GM23338 (cell line): ENCODE data around the gene ACSM6. TPM values are rescaled to one million over a fixed set of nuclear protein-coding genes. Genes with fewer than 3 reads are reported as not detected.

Experiments used
- ATAC-seq: fragments of 200-7000 bp; cut with Tn5 transposase; 3 replicates; pipeline ENCODE4 v1.9.1; 2020
- DNase-seq: peaks from one replicate; pipeline ENCODE4 v3.0.0-alpha.2; 2015; ENCODE audit warnings: low spot score
- H2AFZ ChIP-seq: fragments of 200-600 bp; sonication (generic); 2 replicates; pipeline ENCODE4 v1.8.0; 2016; ENCODE audit warnings: antibody characterized with exemption, mild to moderate bottlenecking, moderate library complexity
- H3F3A ChIP-seq: fragments of 200-600 bp; sonication (generic); replicated peaks from 2 replicates; pipeline ENCODE4 v1.8.0; 2017; ENCODE audit warnings: antibody characterized with exemption, mixed run types, low read depth
- H3K27ac ChIP-seq: fragments of 200-600 bp; sonication (generic); 2 replicates; pipeline ENCODE4 v1.6.1; 2016; ENCODE audit warnings: low read depth
- H3K27me3 ChIP-seq: fragments of 200-600 bp; sonication (generic); 2 replicates; pipeline ENCODE4 v1.8.0; 2016; ENCODE audit warnings: mild to moderate bottlenecking, mixed run types, moderate library complexity; ENCODE audit not compliant: insufficient read depth
- H3K36me3 ChIP-seq: fragments of 200-600 bp; sonication (generic); 2 replicates; pipeline ENCODE4 v1.8.0; 2016; ENCODE audit warnings: mild to moderate bottlenecking; ENCODE audit not compliant: insufficient read depth
- H3K4me1 ChIP-seq: fragments of 200-600 bp; sonication (generic); 2 replicates; pipeline ENCODE4 v1.8.0; 2016; ENCODE audit warnings: mild to moderate bottlenecking, moderate library complexity; ENCODE audit not compliant: insufficient read depth
- H3K4me2 ChIP-seq: fragments of 200-600 bp; sonication (generic); 2 replicates; pipeline ENCODE4 v1.7.1; 2017; ENCODE audit warnings: mixed run types
- H3K4me3 ChIP-seq: fragments of 200-600 bp; sonication (generic); 2 replicates; pipeline ENCODE4 v1.6.1; 2016; ENCODE audit warnings: mixed run types
- H3K79me2 ChIP-seq: fragments of 200-600 bp; sonication (generic); replicated peaks from 2 replicates; pipeline ENCODE4 v1.8.0; 2017; ENCODE audit warnings: mild to moderate bottlenecking; ENCODE audit not compliant: insufficient read depth
- H3K9me2 ChIP-seq: fragments of 200-600 bp; sonication (generic); 2 replicates; pipeline ENCODE4 v1.8.0; 2017; ENCODE audit not compliant: insufficient read depth
- H4K20me1 ChIP-seq: fragments of 200-600 bp; sonication (generic); replicated peaks from 2 replicates; pipeline ENCODE4 v1.8.0; 2017; ENCODE audit warnings: mild to moderate bottlenecking; ENCODE audit not compliant: insufficient read depth
- H3K27ac Mint-ChIP-seq: 2 replicates; pipeline ENCODE4 v1.8.0; 2020; ENCODE audit warnings: inconsistent platforms, mild to moderate bottlenecking, moderate library complexity, mixed read lengths
- H3K27me3 Mint-ChIP-seq: 3 replicates; pipeline ENCODE4 v1.8.0; 2022; ENCODE audit warnings: low read depth, mild to moderate bottlenecking, moderate library complexity, mixed read lengths, inconsistent platforms; ENCODE audit not compliant: insufficient read depth, poor library complexity
- H3K36me3 Mint-ChIP-seq: 3 replicates; pipeline ENCODE4 v1.8.0; 2021; ENCODE audit warnings: low read depth, mild to moderate bottlenecking, inconsistent platforms, moderate library complexity, mixed read lengths
- H3K4me1 Mint-ChIP-seq: 3 replicates; pipeline ENCODE4 v1.8.0; 2020; ENCODE audit warnings: mild to moderate bottlenecking, inconsistent platforms, mixed read lengths
- H3K4me3 Mint-ChIP-seq: 3 replicates; pipeline ENCODE4 v1.8.0; 2021; ENCODE audit warnings: moderate library complexity, mild to moderate bottlenecking, inconsistent platforms, mixed read lengths
- H3K9me3 Mint-ChIP-seq: 3 replicates; pipeline ENCODE4 v1.8.0; 2020; ENCODE audit warnings: moderate library complexity, mild to moderate bottlenecking, inconsistent platforms, mixed read lengths
- CREB1 ChIP-seq: fragments of 250-450 bp; sonication (Bioruptor Pico); IDR thresholded peaks from 2 replicates; pipeline ENCODE4 v1.5.0; 2020; ENCODE audit warnings: low read depth, mild to moderate bottlenecking, moderate library complexity
- EZH2 ChIP-seq: fragments of 200-600 bp; sonication (generic); IDR thresholded peaks from one replicate; pipeline ENCODE4 v1.8.0; 2017; ENCODE audit warnings: antibody characterized with exemption, mild to moderate bottlenecking, low read depth; ENCODE audit not compliant: unreplicated experiment
- EZH2phosphoT487 ChIP-seq: fragments of 200-600 bp; sonication (generic); IDR thresholded peaks from one replicate; pipeline ENCODE4 v1.8.1; 2018; ENCODE audit warnings: antibody characterized with exemption; ENCODE audit not compliant: unreplicated experiment
- JUNB ChIP-seq: IDR thresholded peaks from one replicate; pipeline ENCODE4 v1.6.1; 2016; ENCODE audit warnings: antibody characterized with exemption; ENCODE audit not compliant: unreplicated experiment
- NANOG ChIP-seq: IDR thresholded peaks from 2 replicates; pipeline ENCODE4 v1.6.1; 2016; ENCODE audit warnings: antibody characterized with exemption, borderline replicate concordance
- POLR2AphosphoS5 ChIP-seq: IDR thresholded peaks from 2 replicates; pipeline ENCODE4 v1.6.1; 2016; ENCODE audit warnings: antibody characterized with exemption, low read depth
- STAT1 ChIP-seq: IDR thresholded peaks from one replicate; pipeline ENCODE4 v1.6.1; 2016; ENCODE audit warnings: antibody characterized with exemption; ENCODE audit not compliant: unreplicated experiment
- ZNF114 ChIP-seq: fragments of 250-450 bp; sonication (Bioruptor Pico); IDR thresholded peaks from 2 replicates; pipeline ENCODE4 v1.5.0; 2020; ENCODE audit warnings: mild to moderate bottlenecking, moderate library complexity
- ZNF331 ChIP-seq: fragments of 250-450 bp; sonication (Bioruptor Pico); IDR thresholded peaks from 2 replicates; pipeline ENCODE4 v1.5.0; 2020; ENCODE audit warnings: low read depth, mild to moderate bottlenecking, moderate library complexity
- polyA plus RNA-seq: library from polyadenylated mRNA; unstranded; fragments of >200 nt; fragmentation: Nextera tagmentation; extraction: Ambion mirVana; gene quantifications from 2 replicates; pipeline ENCODE4 v1.2.1, GENCODE V29; 2016
- total RNA-seq: library from RNA; depleted of rRNA; stranded (reverse); fragments of >200 nt; shearing (Covaris generic); gene quantifications from 2 replicates; pipeline ENCODE4 v1.2.3, GENCODE V29; 2014
- TF ChIP-seq, protein P1 (sequence below): fragments of 250-450 bp; sonication (Bioruptor Pico); IDR thresholded peaks from 2 replicates; pipeline ENCODE4 v1.5.0; 2020; ENCODE audit warnings: mild to moderate bottlenecking, moderate library complexity
- TF ChIP-seq, protein P2 (sequence below), 2 experiments: fragments of 200-600 bp in 1 of 2; sonication (generic) in 1 of 2; conservative IDR thresholded peaks; 2 replicates each; pipeline versions ENCODE4 v1.5.1 to v1.6.1; 2016 to 2017; ENCODE audit warnings: antibody characterized with exemption in 2 of 2, low read depth in 2 of 2, mild to moderate bottlenecking in 2 of 2, moderate library complexity in 1 of 2
- TF ChIP-seq, protein P3 (sequence below): IDR thresholded peaks from one replicate; pipeline ENCODE4 v1.6.1; 2018; ENCODE audit warnings: antibody characterized with exemption; ENCODE audit not compliant: unreplicated experiment
- TF ChIP-seq, protein P4 (sequence below): IDR thresholded peaks from 2 replicates; pipeline ENCODE4 v1.6.1; 2016; ENCODE audit warnings: antibody characterized with exemption

Gene ACSM6
- total and polyA plus RNA-seq, 2 experiments from 2014 or later: 0.65 TPM; not detected in 1

DNA sequence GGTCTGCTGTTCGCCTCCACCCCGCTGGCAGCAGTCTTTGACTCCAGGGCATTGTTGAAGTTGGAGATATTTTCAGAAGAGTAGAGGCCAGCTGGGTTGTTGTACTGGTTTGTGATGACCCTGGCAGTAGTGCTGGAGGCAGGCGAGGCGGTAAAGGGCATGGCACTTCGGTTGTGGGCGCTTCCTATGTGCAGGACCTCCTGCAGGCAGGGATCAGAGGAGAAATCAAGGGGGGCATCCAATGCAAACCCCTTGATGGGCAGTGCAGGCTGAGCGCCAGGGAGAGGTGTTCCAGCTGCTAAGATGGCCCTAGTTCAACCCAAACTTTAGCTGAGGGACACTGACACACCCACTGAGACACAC, 69.8 kb downstream of the ACSM6 start:
- H3K27ac ChIP-seq: peak overlapping the region; percentile 85

More for the DNA sequence above, 69.8 kb downstream of the ACSM6 start:
- no peaks in the 10 kb centered on the region for H3K9me2 ChIP-seq
- peaks cover 8% of the 10 kb centered on the region; the same call in 1 of the 2 replicates for H3K79me2 ChIP-seq
- H2AFZ ChIP-seq: no peak overlapping the region
- H3K9me3 Mint-ChIP-seq: no peaks in the 10 kb centered on the region
- peaks cover 9% of the 10 kb centered on the region for H3K27me3 Mint-ChIP-seq
- H3K36me3 ChIP-seq: peaks cover 20% of the 10 kb centered on the region
- peak overlapping the region; percentile 2; the same call in 1 of the 2 replicates for H3K4me2 ChIP-seq
- DNase-seq (no peak), ATAC-seq (peak; percentile 6; the same call in 1 of the 3 replicates)
- peak overlapping the region; percentile 92 for H3K27ac Mint-ChIP-seq
- peaks cover 53% of the 10 kb centered on the region for H3K4me1 Mint-ChIP-seq
- no peaks in the 10 kb centered on the region for H4K20me1 ChIP-seq
- peaks cover 62% of the 10 kb centered on the region for H3K36me3 Mint-ChIP-seq
- H3K4me3 Mint-ChIP-seq: no peak overlapping the region; the same call in 2 of the 3 replicates
- H3K4me1 ChIP-seq: peaks cover 47% of the 10 kb centered on the region
- TF ChIP-seq, protein P1, sequence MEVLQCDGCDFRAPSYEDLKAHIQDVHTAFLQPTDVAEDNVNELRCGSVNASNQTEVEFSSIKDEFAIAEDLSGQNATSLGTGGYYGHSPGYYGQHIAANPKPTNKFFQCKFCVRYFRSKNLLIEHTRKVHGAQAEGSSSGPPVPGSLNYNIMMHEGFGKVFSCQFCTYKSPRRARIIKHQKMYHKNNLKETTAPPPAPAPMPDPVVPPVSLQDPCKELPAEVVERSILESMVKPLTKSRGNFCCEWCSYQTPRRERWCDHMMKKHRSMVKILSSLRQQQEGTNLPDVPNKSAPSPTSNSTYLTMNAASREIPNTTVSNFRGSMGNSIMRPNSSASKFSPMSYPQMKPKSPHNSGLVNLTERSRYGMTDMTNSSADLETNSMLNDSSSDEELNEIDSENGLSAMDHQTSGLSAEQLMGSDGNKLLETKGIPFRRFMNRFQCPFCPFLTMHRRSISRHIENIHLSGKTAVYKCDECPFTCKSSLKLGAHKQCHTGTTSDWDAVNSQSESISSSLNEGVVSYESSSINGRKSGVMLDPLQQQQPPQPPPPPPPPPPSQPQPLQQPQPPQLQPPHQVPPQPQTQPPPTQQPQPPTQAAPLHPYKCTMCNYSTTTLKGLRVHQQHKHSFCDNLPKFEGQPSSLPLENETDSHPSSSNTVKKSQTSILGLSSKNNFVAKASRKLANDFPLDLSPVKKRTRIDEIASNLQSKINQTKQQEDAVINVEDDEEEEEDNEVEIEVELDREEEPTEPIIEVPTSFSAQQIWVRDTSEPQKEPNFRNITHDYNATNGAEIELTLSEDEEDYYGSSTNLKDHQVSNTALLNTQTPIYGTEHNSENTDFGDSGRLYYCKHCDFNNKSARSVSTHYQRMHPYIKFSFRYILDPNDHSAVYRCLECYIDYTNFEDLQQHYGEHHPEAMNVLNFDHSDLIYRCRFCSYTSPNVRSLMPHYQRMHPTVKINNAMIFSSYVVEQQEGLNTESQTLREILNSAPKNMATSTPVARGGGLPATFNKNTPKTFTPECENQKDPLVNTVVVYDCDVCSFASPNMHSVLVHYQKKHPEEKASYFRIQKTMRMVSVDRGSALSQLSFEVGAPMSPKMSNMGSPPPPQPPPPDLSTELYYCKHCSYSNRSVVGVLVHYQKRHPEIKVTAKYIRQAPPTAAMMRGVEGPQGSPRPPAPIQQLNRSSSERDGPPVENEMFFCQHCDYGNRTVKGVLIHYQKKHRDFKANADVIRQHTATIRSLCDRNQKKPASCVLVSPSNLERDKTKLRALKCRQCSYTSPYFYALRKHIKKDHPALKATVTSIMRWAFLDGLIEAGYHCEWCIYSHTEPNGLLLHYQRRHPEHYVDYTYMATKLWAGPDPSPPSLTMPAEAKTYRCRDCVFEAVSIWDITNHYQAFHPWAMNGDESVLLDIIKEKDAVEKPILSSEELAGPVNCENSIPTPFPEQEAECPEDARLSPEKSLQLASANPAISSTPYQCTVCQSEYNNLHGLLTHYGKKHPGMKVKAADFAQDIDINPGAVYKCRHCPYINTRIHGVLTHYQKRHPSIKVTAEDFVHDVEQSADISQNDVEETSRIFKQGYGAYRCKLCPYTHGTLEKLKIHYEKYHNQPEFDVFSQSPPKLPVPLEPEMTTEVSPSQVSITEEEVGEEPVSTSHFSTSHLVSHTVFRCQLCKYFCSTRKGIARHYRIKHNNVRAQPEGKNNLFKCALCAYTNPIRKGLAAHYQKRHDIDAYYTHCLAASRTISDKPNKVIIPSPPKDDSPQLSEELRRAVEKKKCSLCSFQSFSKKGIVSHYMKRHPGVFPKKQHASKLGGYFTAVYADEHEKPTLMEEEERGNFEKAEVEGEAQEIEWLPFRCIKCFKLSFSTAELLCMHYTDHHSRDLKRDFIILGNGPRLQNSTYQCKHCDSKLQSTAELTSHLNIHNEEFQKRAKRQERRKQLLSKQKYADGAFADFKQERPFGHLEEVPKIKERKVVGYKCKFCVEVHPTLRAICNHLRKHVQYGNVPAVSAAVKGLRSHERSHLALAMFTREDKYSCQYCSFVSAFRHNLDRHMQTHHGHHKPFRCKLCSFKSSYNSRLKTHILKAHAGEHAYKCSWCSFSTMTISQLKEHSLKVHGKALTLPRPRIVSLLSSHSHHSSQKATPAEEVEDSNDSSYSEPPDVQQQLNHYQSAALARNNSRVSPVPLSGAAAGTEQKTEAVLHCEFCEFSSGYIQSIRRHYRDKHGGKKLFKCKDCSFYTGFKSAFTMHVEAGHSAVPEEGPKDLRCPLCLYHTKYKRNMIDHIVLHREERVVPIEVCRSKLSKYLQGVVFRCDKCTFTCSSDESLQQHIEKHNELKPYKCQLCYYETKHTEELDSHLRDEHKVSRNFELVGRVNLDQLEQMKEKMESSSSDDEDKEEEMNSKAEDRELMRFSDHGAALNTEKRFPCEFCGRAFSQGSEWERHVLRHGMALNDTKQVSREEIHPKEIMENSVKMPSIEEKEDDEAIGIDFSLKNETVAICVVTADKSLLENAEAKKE: no peak
- TF ChIP-seq, protein P2, sequence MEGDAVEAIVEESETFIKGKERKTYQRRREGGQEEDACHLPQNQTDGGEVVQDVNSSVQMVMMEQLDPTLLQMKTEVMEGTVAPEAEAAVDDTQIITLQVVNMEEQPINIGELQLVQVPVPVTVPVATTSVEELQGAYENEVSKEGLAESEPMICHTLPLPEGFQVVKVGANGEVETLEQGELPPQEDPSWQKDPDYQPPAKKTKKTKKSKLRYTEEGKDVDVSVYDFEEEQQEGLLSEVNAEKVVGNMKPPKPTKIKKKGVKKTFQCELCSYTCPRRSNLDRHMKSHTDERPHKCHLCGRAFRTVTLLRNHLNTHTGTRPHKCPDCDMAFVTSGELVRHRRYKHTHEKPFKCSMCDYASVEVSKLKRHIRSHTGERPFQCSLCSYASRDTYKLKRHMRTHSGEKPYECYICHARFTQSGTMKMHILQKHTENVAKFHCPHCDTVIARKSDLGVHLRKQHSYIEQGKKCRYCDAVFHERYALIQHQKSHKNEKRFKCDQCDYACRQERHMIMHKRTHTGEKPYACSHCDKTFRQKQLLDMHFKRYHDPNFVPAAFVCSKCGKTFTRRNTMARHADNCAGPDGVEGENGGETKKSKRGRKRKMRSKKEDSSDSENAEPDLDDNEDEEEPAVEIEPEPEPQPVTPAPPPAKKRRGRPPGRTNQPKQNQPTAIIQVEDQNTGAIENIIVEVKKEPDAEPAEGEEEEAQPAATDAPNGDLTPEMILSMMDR (conservative IDR thresholded peaks at IDR 0.05; ENCODE audit: low read depth in 2 of 2): no peak
- TF ChIP-seq ZNF331 (CRISPR knock-in tag): no peak
- TF ChIP-seq, protein P3, sequence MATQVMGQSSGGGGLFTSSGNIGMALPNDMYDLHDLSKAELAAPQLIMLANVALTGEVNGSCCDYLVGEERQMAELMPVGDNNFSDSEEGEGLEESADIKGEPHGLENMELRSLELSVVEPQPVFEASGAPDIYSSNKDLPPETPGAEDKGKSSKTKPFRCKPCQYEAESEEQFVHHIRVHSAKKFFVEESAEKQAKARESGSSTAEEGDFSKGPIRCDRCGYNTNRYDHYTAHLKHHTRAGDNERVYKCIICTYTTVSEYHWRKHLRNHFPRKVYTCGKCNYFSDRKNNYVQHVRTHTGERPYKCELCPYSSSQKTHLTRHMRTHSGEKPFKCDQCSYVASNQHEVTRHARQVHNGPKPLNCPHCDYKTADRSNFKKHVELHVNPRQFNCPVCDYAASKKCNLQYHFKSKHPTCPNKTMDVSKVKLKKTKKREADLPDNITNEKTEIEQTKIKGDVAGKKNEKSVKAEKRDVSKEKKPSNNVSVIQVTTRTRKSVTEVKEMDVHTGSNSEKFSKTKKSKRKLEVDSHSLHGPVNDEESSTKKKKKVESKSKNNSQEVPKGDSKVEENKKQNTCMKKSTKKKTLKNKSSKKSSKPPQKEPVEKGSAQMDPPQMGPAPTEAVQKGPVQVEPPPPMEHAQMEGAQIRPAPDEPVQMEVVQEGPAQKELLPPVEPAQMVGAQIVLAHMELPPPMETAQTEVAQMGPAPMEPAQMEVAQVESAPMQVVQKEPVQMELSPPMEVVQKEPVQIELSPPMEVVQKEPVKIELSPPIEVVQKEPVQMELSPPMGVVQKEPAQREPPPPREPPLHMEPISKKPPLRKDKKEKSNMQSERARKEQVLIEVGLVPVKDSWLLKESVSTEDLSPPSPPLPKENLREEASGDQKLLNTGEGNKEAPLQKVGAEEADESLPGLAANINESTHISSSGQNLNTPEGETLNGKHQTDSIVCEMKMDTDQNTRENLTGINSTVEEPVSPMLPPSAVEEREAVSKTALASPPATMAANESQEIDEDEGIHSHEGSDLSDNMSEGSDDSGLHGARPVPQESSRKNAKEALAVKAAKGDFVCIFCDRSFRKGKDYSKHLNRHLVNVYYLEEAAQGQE: no peak
- TF ChIP-seq JUNB: no peak
- TF ChIP-seq CREB1 (CRISPR knock-in tag): no peak
- TF ChIP-seq NANOG: no peak
- no peak for TF ChIP-seq ZNF114 (CRISPR knock-in tag)
- TF ChIP-seq EZH2: no peak
- TF ChIP-seq, protein P4, sequence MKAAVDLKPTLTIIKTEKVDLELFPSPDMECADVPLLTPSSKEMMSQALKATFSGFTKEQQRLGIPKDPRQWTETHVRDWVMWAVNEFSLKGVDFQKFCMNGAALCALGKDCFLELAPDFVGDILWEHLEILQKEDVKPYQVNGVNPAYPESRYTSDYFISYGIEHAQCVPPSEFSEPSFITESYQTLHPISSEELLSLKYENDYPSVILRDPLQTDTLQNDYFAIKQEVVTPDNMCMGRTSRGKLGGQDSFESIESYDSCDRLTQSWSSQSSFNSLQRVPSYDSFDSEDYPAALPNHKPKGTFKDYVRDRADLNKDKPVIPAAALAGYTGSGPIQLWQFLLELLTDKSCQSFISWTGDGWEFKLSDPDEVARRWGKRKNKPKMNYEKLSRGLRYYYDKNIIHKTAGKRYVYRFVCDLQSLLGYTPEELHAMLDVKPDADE: no peak
- no peak for TF ChIP-seq EZH2phosphoT487
- no peak for TF ChIP-seq STAT1
- no peak for TF ChIP-seq POLR2AphosphoS5
- H3F3A ChIP-seq: no peaks in the 10 kb centered on the region
- no peaks in the 10 kb centered on the region for H3K27me3 ChIP-seq
- no peak overlapping the region for H3K4me3 ChIP-seq
